SHP77 (cell line): ENCODE data around the gene KRT3.
A peak's percentile ranks its signal among the peaks of the same experiment; 100 is the strongest.

Experiments used
- DNase-seq, 2 experiments: peaks; one replicate each; lab custom pipeline; 2025; lab: John Stamatoyannopoulos, UW

The KRT3 gene

DNA sequence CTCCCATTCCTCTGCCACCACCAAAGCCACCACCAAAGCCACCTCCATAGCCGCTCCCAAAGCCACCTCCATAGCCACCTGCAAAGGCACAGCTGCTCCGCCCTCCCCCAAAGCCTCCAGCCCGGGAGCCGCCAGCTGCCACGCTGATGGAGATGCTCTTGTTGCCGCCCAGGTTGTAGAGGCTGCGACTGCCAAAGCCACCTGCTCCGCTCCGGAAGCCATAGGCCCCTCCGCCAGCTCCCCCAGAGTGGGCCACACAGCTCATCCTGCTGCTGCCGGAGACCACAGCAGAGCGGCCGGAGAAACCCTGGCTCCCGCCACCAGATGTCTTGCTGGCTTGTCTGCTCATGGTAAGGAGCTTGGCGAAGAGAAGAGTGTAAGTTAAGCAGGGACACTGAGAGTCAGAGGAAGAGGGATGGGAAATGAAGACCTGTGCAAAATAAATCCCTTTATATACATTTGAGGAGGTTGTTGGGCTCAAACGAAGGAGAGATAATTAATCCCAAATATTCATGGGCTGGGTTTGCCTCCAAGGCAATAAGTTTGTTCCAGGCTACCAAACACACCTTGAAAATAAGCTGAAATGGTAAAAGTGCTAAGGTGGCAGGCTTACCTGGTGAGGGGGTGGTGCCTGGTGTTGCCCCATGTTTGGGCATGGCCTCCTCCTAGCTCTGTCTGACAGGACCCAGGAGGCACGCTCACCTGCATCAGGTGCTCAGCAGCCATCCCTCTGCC lies at the start of gene KRT3:
Gene KRT3 (minus strand): TSS at position 424 of the 735 bp plus-strand sequence. CDS start 75 bp downstream, at position 349.
- peak in 1 of 2 experiments; percentile 45 for DNase-seq

DNA sequence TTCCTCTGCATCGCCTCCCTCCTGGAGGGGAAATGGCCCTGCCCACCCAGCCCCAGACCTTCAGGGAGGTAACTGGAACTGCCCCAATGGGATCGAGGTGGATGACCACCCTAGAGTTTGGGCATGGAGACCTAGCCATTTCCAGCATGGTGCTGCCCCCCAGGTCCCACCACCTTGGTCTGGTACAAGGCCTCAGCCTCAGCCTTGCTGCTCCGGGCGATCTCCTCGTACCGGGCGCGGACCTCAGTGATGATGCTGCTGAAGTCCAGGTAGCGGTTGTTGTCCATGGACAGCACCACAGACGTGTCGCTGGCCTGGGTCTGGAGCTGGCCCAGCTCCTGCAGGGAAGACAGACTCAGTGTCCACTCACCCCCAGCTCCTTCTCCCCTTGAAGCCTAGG lies 48.5 kb upstream of the KRT3 start:
- DNase-seq, result no peak

DNA sequence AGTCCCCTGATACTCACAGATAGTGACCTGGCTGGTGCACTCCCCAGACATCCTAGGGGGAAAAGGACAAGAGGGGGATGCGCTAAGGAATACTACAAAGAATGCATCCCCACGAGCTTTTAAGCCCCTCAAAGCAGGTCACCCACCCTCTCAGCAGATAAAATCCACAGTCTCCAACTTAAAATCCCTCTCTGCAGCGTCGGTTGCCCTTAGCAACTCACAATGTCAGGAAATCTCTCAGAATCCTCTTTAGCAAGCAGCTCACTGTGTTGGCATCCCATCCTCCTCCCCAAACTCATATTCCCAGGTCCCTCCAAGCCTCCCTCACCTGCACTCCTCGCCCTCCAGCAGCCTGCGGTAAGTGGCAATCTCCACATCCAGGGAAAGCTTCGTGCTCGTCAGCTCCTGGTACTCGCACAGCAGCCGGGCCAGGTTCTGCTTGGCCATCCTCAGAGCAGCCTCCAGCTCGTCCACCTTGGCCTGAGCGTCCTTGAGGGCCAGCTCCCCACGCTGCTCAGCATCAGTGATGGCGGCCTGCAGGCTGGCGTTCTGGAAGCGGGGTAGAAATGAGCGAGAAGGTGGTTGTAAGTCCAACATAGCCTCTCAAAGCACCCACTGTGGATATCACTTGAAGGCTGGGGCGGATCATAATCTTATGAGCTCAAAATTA lies 43.7 kb upstream of the KRT3 start:
- no peak for DNase-seq

DNA sequence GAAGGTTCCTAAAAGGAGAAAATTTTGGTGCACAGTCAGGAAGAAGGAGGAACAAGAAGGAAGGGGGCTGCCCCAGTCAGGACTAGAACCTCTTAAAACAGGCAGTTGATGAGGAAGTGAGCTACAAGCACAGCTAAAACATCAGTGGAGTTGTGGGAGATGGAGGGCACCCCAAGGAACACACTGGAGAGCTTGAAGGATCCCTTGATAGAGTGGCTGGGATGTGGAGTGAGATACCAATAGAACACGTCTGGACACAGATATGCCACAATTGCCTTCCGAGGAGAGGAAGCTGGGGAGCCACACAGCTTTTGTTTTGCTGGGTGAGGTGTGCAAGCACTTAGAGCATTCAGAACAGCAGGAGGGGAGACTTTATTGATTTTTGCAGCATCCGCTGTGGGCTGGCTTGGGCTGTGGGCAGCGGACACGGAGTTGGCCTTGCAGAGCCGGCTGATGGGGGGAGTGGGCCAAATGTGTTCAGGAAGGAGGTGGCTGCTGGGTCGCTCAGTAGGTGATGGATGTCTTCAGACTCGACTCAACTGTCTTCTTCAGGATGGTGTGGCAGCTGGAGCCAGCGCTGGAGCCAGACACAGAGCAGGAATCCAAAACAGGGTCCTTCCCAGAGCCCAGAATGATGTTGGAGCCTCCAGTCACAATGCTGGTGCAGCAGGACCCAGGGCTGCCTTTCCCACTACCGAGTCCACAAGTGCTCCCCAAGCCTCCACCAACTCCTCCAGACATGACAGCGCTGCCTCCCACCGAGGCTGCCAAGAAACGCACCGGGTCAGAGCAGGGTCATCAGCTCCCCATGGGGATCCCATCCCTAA lies 42.9 kb upstream of the KRT3 start:
- no peak for DNase-seq

DNA sequence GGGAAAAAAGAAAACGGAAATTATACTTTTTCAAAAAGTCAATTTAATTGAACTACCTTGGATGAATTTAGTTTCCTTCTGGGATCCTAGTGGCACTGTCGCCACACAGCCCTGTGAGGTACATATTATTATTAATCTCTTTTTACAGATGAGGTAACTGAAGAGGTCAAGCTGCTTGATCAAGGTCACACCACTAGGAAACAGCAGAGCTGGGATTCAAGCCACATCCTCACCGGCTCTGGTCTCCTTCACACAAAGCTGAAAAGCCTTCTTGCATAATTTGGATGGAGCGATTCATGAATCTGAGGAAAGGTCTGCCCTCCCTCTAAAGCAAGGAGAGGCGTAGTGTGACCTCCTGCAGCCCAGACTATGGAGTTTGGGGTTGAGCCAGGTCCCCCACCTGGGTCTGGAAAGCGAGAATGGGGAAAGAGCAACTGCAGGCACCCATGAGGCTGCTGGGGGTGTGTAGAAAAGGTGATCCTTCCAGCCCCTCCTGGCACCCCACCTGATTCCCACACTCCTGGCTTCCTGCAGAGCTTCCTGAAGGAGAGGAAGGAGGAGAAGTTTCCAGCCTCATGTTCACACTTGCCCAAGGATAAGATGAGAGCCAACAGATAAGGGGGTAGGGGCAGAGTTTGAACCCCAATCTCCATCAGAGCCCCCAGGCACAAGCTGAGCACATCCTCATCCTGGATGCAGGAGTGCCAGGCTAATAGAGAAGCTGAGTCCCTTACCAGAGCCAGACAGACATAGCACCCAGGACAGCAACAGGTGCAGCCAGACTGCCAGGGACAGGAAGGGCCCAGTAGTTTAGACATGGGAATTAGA lies 42.1 kb upstream of the KRT3 start:
- DNase-seq, result no peak

DNA sequence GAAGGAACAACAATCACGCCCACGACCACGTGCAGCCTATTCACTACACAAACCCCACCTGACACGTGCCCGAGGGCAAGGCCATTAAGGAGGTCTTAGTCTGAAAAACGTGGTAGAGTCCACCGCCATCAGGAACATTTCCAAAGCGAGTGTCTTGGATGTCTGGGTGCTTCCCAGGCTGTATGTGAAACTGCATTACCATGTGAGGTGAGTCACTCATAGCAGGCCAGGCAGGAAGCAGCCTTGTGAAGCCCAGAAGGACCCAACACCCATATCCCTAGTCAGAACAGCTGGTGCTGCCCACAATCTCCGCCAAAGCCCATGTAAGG lies 41.5 kb upstream of the KRT3 start:
- DNase-seq, result no peak

DNA sequence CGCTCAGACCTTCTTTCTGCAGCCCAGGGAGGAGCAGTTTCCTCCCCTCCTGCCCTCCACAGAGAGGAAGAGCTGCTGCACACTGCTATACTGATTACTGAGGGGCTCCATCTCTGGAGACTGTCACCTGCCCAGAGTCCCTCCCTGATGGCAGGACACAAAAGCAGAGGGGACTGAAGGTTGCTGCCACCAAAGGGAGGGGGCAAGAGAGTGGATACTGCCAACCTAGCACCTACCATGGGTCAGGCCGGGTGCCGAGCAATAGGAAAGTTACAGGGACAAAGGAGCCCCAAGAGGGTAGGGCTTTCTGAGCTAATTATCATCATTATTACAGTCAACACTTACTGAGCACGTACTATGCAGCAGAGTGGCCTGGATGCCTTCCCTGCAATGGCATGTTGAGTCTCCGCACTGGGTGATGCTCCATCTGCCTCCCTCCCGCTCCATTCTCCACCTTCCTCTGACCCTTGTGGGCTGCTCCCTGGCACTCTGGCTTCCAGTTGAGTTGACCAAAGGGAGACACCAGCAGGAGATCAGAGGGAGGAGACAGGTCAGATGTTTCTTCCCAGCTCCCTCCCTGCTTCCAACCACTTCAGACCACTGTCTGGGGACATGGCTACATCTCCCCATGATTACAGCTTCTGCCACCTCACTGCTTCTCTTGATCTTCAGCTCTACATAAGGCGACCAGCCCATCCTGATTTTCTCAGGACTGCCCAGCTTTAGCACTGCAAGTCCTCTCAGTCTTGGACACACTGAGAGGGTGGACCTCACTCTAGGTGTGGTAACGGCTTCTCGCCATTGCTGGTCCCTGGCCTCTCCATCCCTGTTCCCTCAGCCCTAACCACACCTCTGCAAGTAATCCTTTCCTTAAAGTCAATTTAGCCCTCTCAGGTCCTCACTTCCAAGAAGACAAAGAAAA lies 40.8 kb upstream of the KRT3 start:
- DNase-seq, result no peak

DNA sequence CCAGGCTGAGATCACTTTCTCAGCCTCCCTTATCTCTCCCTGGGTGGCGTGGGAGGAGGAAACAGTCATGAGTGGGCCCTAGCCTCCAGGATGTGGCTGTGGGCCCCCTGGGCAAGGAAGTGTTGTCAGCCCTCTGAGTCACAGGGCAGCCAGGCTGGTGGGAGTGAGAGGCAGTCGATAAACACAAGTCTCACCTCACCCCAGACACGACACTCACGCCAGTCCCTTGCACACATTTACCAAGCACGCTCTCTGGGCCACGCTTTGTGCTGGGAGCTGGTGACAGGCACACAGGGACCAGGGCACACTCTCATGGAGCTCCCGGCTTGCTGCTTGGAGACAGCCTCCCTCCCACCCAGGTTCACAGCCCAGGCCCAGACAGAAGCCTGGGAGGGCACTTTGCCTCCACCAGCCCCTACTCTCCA lies 40.1 kb upstream of the KRT3 start:
- no peak for DNase-seq

DNA sequence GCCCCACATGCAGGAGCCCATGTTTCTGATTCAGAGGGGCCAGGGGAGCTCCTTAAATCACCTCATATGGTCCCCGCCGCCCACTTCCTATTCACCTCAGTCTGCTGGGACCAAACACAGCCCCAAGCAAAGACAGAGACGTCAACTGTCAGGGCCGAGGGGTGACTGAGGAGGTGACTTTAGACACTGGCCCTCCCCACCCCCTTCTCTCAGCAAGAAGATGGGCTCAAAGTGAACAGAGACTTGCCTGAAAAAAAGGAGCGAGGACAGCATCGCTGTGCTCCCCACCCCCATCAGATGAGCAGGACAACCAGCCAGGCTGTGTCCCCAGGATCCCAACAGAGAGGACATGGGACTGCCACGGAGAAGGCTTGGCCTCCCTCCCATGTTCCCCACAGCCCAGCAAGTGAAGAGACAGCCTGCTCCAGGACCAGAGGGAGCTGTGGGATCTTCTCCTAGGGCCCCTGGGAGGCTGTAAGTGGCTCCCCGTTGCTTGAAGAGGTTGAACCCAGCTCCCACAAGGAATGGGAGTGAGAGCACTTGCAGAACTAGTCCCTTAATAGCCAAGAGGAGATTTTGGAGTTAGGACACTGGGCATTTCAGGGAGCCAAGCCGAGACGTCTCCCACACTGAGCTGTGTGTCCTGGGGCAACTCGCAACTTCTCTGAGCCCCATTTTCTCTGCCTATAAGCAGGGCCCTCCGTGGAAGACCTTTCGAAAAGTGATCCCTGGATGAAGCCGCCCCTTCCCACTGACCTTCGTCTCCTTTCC lies 39.5 kb upstream of the KRT3 start:
- no peak for DNase-seq

DNA sequence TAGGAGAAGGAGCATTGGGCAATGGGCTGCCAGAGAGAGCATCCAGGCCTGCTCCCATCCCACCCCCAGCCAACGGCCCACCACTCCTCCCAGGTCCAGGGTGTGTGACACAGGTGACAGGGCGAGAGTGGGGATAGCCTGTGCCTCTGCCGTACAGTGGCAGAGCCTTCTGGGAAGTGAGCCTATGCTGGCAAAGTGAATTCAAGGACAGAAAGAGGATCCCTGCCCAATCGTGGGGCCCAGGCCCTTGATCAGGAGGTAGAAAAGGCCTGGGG lies 38.7 kb upstream of the KRT3 start:
- no peak for DNase-seq

DNA sequence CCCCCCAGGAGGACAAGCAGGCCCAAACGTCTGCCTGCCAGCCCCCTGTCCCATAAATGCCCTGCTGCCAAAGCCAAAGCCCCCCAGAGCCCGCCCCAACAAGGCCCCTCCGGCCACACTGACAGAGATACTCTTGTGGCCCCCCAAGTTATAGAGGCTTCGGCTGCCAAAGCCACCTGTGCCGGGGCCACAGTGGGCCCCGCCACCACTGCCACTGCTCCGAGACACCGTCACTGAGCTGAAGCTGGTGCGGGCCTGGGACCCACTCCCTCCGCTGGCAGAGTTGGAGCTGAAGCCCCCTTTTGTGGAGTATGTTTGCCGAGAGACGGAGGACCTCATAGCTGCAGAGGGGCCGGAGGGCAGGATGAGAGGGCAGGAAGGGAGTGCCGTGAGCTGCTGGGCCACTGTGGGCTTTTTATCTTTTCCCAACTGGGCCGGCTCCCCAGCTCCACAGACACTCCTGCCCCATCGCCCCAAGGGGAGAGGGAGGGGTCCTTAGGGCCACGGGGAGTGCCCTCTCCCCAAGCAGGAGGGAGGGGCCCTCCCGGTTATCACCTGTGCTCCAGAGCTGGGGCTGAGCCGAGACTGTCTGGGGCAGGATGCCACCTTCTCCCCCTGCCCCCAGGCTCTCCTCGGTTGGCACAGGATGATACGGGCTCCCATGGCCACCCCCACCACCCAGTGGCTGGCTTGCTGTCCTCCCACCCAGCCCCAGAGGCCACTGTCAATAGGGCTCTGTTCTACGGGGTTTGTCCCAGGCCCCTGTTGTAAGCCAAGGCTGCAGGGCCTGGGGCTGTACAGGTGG lies 38.2 kb upstream of the KRT3 start, which contains the start of gene KRT79:
Gene KRT79 (minus strand): TSS at position 390 of the 805 bp plus-strand sequence. CDS start 51 bp downstream, at position 339.
- DNase-seq, result no peak

DNA sequence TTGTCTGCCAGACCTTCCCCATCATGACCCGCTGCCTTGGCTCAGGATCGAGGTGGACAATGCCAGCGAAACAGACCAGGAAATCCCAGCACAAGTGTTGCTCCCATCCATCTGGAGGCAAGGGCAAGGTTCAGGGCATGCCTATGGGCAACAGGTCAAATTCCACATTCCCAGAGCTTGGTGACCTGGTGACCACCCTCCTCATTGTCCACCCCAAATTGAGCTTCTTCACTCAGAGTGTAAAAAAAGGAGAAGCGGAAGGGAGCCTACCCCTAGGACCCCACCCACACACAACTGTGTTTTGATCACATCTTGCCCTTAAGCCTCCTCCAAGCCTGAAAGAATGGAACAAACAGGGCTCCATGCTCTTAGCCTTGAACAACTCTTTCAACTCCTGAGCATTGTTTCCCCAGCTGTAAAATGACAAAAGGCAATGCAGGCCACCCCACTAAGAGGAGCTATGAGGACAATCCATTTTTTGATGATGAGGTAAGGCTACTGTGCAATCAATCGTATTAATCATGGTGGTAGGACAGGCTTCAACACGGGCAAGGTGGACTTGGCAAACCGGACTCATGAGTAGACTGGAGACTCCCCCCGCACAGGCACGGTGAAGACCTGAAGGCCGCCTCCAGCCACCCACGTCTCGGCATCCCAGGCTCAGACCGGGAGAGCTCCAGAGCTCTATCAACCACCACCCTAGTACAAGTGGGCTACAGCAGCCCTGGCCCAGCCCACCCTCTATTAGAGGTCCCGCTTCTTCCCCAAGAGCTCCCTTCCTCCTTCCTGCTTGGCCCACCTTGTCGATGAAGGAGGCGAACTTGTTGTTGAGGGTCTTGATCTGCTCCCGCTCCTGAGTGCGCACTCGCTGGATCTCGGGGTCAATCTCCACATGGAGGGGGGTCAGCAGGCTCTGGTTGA lies 37.3 kb upstream of the KRT3 start:
- DNase-seq, result no peak

DNA sequence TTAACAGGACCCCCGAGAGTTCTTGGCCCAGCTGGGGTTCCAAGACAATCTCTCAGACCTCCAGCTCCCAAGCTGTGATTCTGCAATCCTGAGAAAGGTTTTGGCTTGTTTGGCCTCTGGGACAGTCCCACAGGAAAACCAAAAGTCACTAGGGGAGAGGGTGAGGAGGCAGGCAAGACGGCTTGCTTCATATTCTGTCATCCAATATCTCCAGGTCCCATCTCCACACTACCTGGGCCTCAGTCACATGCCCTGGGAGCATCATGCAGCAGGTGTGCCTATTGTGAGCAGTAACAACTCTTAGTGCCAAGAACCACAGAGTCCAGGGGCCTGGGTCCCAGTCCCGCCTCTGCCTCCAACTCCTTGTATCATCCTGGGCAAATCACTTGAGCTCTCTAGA lies 36.5 kb upstream of the KRT3 start:
- no peak for DNase-seq

DNA sequence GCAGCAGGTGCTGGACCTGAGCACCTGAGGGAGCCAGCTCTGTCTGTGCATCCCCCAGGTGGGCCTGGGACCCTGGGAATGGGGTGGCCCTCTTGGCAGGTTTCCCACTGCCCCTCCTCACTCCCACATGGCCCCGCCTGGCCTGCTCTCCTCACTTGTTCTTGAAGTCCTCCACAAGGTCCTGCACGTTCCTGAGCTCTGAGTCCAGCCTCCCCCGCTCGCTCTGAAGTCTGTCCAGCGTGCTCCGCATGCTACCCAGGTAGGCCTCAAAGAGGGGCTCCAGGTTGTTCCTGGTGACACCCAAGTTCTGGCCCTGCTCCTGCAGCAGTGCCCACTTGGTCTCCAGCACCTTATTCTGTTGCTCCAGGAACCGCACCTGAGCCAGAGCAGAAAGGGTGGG lies 35.3 kb upstream of the KRT3 start:
- DNase-seq, result no peak

DNA sequence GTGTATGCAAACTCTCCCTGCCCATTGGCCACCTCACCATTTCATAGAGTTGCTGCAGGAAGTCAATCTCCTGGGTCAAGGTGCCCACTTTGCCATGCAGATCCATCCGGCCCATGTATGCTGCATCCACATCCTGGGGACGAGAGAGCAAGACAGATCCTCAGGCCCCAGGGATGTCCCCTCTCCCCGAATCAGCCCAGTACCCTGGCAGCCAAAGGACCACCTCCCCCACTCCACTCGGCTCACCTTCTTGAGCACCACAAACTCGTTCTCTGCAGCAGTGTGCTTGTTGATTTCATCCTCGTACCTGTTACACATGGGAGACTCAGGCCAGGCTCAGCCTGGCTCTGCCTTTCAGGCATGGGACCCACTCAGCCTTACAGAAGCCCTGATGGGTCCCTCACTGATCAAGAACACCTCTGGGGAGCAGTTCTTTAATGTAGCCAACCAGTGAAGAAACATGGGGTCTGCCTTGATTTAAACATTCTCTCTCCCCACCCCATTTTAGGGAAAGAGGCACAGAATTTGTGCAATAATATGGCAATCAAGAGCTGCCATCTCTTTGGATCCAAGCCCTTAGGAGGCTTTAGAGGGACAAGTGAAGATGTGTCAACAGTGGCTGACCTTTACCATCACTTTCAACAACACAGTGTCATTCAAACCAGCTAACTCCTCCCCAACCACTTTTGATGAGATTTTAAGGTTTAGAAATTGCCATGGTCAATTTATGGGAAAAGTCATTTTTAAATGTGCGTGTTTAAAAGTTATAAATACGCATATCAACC lies 34.3 kb upstream of the KRT3 start:
- no peak for DNase-seq

DNA sequence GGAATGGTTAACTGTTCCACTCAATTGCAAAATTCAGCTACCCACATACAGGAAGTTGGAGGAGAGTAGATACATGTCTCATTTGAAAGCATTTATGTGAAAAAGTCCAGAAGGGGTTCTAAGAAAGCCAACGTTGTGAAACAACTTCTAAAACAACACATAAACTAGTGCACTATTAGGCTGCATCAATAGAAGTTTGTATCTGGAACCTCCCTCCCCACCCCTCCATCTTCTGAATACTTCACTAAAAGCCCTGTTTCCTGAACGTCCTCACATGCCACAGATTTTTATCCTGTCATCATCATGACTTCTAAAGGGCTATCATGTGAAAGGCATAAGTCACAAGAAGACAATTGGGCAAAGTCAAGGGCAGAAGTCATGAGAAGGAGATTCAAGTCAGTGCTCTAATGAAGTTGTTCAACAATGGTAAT lies 32.7 kb upstream of the KRT3 start:
- DNase-seq, result no peak

DNA sequence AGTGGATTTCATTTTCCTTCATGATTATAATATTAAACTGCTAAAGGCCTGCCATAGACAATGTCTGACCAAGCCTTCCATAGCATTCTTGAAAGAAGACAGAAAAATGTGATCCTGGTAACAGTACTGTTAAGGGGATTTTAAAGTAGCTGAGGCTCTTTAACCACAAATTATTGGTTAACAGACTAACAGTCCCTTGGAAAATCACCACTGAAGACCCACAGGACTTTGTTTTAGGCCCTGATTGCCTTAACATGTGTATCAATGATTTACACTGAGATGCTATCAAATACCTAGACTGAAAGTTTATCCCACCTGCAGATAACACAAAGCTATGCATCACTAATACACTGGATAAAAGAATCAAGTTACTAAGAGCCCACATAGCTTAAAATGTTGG lies 32.2 kb upstream of the KRT3 start:
- DNase-seq, result no peak
